NCI-H1105 treated with DMSO at 0.1 percent for 48 hours (cell line): Measurements from ENCODE around the gene SERPINB1.
"Not testable (repeated sequence)": the region's sequence is repeated elsewhere in the genome, so short reads cannot be mapped to it uniquely, and the experiment has no call there.

Source experiments
- DNase-seq: peaks from one replicate; lab custom pipeline; 2025; lab: John Stamatoyannopoulos, UW

The SERPINB1 gene

GRCh38 chr6:2816158-2816557, 25.5 kb downstream of the SERPINB1 start:
- DNase-seq: no peak

GRCh38 chr6:2812695-2813094, 29.0 kb downstream of the SERPINB1 start:
- DNase-seq: no peak

- DNase-seq: no peak
Measured at GRCh38 chr6:2810092-2810671, 31.5 kb downstream of the SERPINB1 start.

GRCh38 chr6:2809015-2809414, 32.6 kb downstream of the SERPINB1 start:
- no peak for DNase-seq

GRCh38 chr6:2807342-2808090, 34.1 kb downstream of the SERPINB1 start:
- DNase-seq: no peak

GRCh38 chr6:2806644-2807043, 35.0 kb downstream of the SERPINB1 start:
- no peak for DNase-seq

- no peak for DNase-seq
Measured at GRCh38 chr6:2805031-2805430, 36.6 kb downstream of the SERPINB1 start.

- no peak for DNase-seq
Measured at GRCh38 chr6:2804516-2804915, 37.1 kb downstream of the SERPINB1 start.

- DNase-seq: no peak
Measured at GRCh38 chr6:2803731-2804429, 37.8 kb downstream of the SERPINB1 start.

- DNase-seq: no peak
Measured at GRCh38 chr6:2802521-2803060, 39.1 kb downstream of the SERPINB1 start.

- not testable (repeated sequence) for DNase-seq
Measured at GRCh38 chr6:2801687-2802086, 40.0 kb downstream of the SERPINB1 start.

- no peak for DNase-seq
Measured at GRCh38 chr6:2800552-2801316, 40.9 kb downstream of the SERPINB1 start.

GRCh38 chr6:2799936-2800527, 41.6 kb downstream of the SERPINB1 start:
- DNase-seq: no peak

GRCh38 chr6:2798586-2799134, 43.0 kb downstream of the SERPINB1 start:
- DNase-seq: no peak

- no peak for DNase-seq
Measured at GRCh38 chr6:2797564-2798031, 44.1 kb downstream of the SERPINB1 start.

- DNase-seq: no peak
Measured at GRCh38 chr6:2796861-2797260, 44.8 kb downstream of the SERPINB1 start.

GRCh38 chr6:2795956-2796355, 45.7 kb downstream of the SERPINB1 start:
- no peak for DNase-seq

- DNase-seq: no peak
Measured at GRCh38 chr6:2795162-2795561, 46.5 kb downstream of the SERPINB1 start.

- no peak for DNase-seq
Measured at GRCh38 chr6:2794171-2794730, 47.4 kb downstream of the SERPINB1 start.

GRCh38 chr6:2793534-2794151, 48.0 kb downstream of the SERPINB1 start:
- DNase-seq: no peak
